GM20000 (cell line): Measurements from ENCODE around the gene WDR82.

Source experiments
- DNase-seq: peaks from one replicate; pipeline ENCODE4 v3.0.0; 2012; ENCODE audit warnings: low spot score
- CTCF ChIP-seq: IDR thresholded peaks from 2 replicates; pipeline ENCODE4 v1.5.1; 2012; ENCODE audit warnings: mild to moderate bottlenecking, control low read depth; ENCODE audit errors: extremely low read depth, missing control alignments

WDR82 gene

DNA sequence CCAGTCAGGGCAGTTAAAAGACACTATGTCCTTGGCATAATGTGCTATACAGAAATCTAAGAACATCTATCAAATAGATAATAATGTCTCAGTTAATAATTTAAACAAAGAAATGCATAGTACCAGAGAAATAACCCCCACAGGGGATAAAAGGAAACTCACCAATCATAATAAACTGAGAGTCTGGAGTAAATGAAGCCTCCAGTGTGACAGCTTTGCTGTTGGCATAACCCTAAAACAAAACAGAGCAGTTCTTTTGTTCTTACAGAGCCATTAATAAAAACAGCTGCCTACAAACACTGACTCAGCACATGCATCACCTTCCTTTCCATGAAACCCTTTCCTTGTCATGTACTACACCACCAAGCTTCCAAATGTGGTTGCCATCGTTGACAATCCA, 19.4 kb downstream of the WDR82 start:
- no peak for TF ChIP-seq CTCF
- DNase-seq = no peak

- no peak for TF ChIP-seq CTCF
- no peak for DNase-seq
These were observed 20.5 kb downstream of the WDR82 start for GRCh38 chr3:52257911-52258310.

DNA sequence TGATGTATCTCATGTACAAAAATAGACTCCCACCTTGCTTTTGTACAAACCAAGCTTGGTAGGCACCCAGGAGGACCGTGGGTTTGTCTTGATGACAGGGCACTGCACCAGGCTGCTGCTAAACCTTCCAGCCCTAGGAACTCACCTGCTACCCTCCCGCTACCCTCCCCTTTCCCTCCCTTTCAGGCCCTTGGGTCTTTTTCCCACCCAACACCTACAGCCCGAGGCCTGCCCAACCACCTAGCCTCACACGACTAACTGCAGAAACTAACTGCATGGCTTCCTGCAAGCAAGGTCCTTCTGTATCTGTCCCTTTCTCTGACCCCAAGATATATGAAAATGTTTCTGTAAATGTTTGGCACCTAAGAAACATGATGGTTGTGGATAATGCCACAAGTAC, 21.8 kb downstream of the WDR82 start:
- DNase-seq = no peak
- TF ChIP-seq CTCF = no peak

GRCh38 chr3:52256159-52256558, 22.3 kb downstream of the WDR82 start:
- DNase-seq = no peak
- TF ChIP-seq CTCF = no peak

GRCh38 chr3:52254608-52255007, 23.8 kb downstream of the WDR82 start:
- no peak for TF ChIP-seq CTCF
- DNase-seq = no peak

- peak; percentile 89 for DNase-seq
- TF ChIP-seq CTCF = no peak
These were observed 24.8 kb downstream of the WDR82 start for GRCh38 chr3:52253314-52254304.

DNA sequence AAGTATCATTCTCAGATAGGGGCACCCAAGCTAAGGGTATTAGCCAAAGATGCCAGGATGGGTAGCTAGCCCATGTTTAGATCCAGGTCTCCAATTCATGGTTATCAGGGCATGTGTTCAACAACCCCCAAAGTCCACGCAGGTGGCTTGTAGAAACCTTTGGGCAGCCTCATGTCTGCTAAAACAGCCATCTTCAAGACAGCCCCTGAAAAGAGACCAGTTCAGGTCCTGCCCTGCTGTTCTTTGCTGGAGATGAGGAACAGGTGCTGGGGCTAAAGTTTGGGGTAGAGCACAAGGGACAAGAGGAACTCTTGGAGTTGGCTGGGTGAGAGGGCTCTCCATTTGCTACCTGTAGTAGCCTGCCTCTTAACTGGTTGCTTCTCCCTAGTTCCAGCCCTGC, 28.3 kb downstream of the WDR82 start:
- TF ChIP-seq CTCF = no peak
- DNase-seq = no peak
